WTC11 (cell line): ENCODE measurements around the gene PCDHGA9. TPM values are rescaled to one million over a fixed set of nuclear protein-coding genes. Genes with fewer than 3 reads are reported as not detected.

Experiments
- ATAC-seq: fragments of 200-7000 bp; cut with Tn5 transposase; 2 replicates; pipeline ENCODE4 v1.10.0; 2021; ENCODE audit warnings: mild to moderate bottlenecking, moderate library complexity
- CTCF ChIA-PET: fragments of 300-600 bp; sonication (Branson Sonifier 250); formaldehyde crosslinking; loops from one replicate; lab custom pipeline; 2021; ENCODE audit warnings: antibody characterized with exemption; lab: Charles Lee
- POLR2A ChIA-PET: fragments of 350-600 bp; sonication (Branson Sonifier 250); formaldehyde crosslinking; loops from one replicate; lab custom pipeline; 2021; ENCODE audit warnings: antibody characterized with exemption; lab: Charles Lee
- DNase-seq: peaks from one replicate; pipeline ENCODE4 v3.0.0; 2021; ENCODE audit warnings: low spot score
- H3K27ac Mint-ChIP-seq: 2 replicates; pipeline ENCODE4 v1.8.0; 2021; ENCODE audit warnings: mixed read lengths
- H3K27me3 Mint-ChIP-seq: 2 replicates; pipeline ENCODE4 v1.8.0; 2021; ENCODE audit warnings: low read depth, mild to moderate bottlenecking, moderate library complexity, mixed read lengths
- H3K36me3 Mint-ChIP-seq: 2 replicates; pipeline ENCODE4 v1.8.0; 2021; ENCODE audit warnings: mixed read lengths
- H3K4me1 Mint-ChIP-seq: 2 replicates; pipeline ENCODE4 v1.8.0; 2022; ENCODE audit warnings: mixed read lengths
- H3K4me3 Mint-ChIP-seq: 2 replicates; pipeline ENCODE4 v1.8.0; 2021; ENCODE audit warnings: mild to moderate bottlenecking, moderate library complexity, mixed read lengths
- H3K9me3 Mint-ChIP-seq: 2 replicates; pipeline ENCODE4 v1.8.0; 2021; ENCODE audit warnings: mixed read lengths
- ATF1 ChIP-seq: sonication (generic); formaldehyde crosslinking; IDR thresholded peaks from 2 replicates; pipeline ENCODE4 v1.8.1; 2023; ENCODE audit warnings: mild to moderate bottlenecking, moderate library complexity, missing genetic modification reagents
- CBFB ChIP-seq: sonication (generic); formaldehyde crosslinking; IDR thresholded peaks from 2 replicates; pipeline ENCODE4 v1.8.1; 2022; ENCODE audit warnings: mild to moderate bottlenecking, low read depth, missing genetic modification reagents
- CREM ChIP-seq: sonication (generic); formaldehyde crosslinking; IDR thresholded peaks from 2 replicates; pipeline ENCODE4 v1.8.1; 2022; ENCODE audit warnings: mild to moderate bottlenecking, missing genetic modification reagents, moderate library complexity
- E2F5 ChIP-seq: sonication (generic); formaldehyde crosslinking; IDR thresholded peaks from 2 replicates; pipeline ENCODE4 v1.8.1; 2022; ENCODE audit warnings: mild to moderate bottlenecking, moderate library complexity, missing genetic modification reagents
- ERG ChIP-seq: fragments of 250-450 bp; sonication (Bioruptor Pico); IDR thresholded peaks from 2 replicates; pipeline ENCODE4 v1.8.0; 2021; ENCODE audit warnings: mild to moderate bottlenecking
- FOXK1 ChIP-seq: sonication (generic); formaldehyde crosslinking; IDR thresholded peaks from 2 replicates; pipeline ENCODE4 v1.8.0; 2022; ENCODE audit warnings: mild to moderate bottlenecking, moderate library complexity, missing genetic modification reagents
- IRF2 ChIP-seq: sonication (generic); formaldehyde crosslinking; IDR thresholded peaks from 2 replicates; pipeline ENCODE4 v1.8.0; 2022; ENCODE audit warnings: low read depth, missing genetic modification reagents, borderline replicate concordance
- NR1H2 ChIP-seq: sonication (generic); formaldehyde crosslinking; IDR thresholded peaks from 2 replicates; pipeline ENCODE4 v1.9.0; 2021; ENCODE audit warnings: mild to moderate bottlenecking, moderate library complexity, missing genetic modification reagents
- NR3C1 ChIP-seq: sonication (generic); formaldehyde crosslinking; conservative IDR thresholded peaks from 2 replicates; pipeline ENCODE4 v1.8.1; 2023; ENCODE audit warnings: low read depth, mild to moderate bottlenecking, missing genetic modification reagents
- SMAD4 ChIP-seq: sonication (generic); formaldehyde crosslinking; IDR thresholded peaks from 2 replicates; pipeline ENCODE4 v1.8.0; 2022; ENCODE audit warnings: mild to moderate bottlenecking, missing genetic modification reagents
- USF1 ChIP-seq: sonication (generic); formaldehyde crosslinking; IDR thresholded peaks from 2 replicates; pipeline ENCODE4 v1.8.0; 2022; ENCODE audit warnings: mild to moderate bottlenecking, missing genetic modification reagents
- ZNF317 ChIP-seq: sonication (generic); formaldehyde crosslinking; IDR thresholded peaks from 2 replicates; pipeline ENCODE4 v1.8.1; 2023; ENCODE audit warnings: low read depth, mild to moderate bottlenecking, moderate library complexity, missing genetic modification reagents, borderline replicate concordance
- total RNA-seq: library from RNA; stranded (reverse); gene quantifications from 3 replicates; pipeline ENCODE4 v1.2.3, GENCODE V29; 2021

Gene PCDHGA9
- total RNA-seq, 1 experiment from 2014 or later, result 2.9 TPM

- no peak overlapping the region for H3K4me3 Mint-ChIP-seq
- no peak for DNase-seq
- H3K9me3 Mint-ChIP-seq, result peaks cover 64% of the 10 kb centered on the region
- H3K4me1 Mint-ChIP-seq, result peaks cover 27% of the 10 kb centered on the region
- ChIA-PET POLR2A (no interaction called here), CTCF (interaction anchor here (0.7 to 1.6 kb wide), 24 partner anchors 9 to 207 kb away, joined by 3 to 16 read pairs (median 5); partner anchors contain the start of genes PCDHB14, PCDHB15, PCDHB16 and PCDHGA1)
- no peak for ATAC-seq
- peaks cover 18% of the 10 kb centered on the region for H3K27me3 Mint-ChIP-seq
- H3K27ac Mint-ChIP-seq, result no peak overlapping the region
- peaks cover 68% of the 10 kb centered on the region for H3K36me3 Mint-ChIP-seq
- no peak for TF ChIP-seq FOXK1
- TF ChIP-seq USF1 (CRISPR knock-in tag), result no peak
- TF ChIP-seq ZNF317 (CRISPR knock-in tag), result no peak
- TF ChIP-seq ATF1 (CRISPR knock-in tag), result no peak
- no peak for TF ChIP-seq CBFB
- no peak for TF ChIP-seq NR1H2
- TF ChIP-seq NR3C1 (CRISPR knock-in tag), result no peak
- TF ChIP-seq, all 79 proteins: peak for 0
These were observed 41.9 kb upstream of the PCDHGA9 start for GRCh38 chr5:141360685-141361084.

- Mint-ChIP-seq H3K27ac (no peak overlapping the region), H3K4me3 (peak overlapping the region; percentile 2; the same call in 1 of the 2 replicates), H3K27me3 (peaks cover 21% of the 10 kb centered on the region), H3K9me3 (peaks cover 60% of the 10 kb centered on the region), H3K4me1 (peaks cover 27% of the 10 kb centered on the region), H3K36me3 (peaks cover 65% of the 10 kb centered on the region)
- DNase-seq, result no peak
- CTCF ChIA-PET, result interaction anchor here (0.8 to 1.3 kb wide), 5 partner anchors 25 to 201 kb away, joined by 3 to 5 read pairs (median 3); partner anchors contain the start of genes PCDHB14, PCDHB15 and PCDHGB4
- POLR2A ChIA-PET, result no interaction called here
- TF ChIP-seq E2F5 (CRISPR knock-in tag), result no peak
- TF ChIP-seq CREM (CRISPR knock-in tag), result no peak
- ATAC-seq, result no peak
These were observed 39.9 kb upstream of the PCDHGA9 start for GRCh38 chr5:141362719-141363118.

- Mint-ChIP-seq H3K4me3 (peak within 1 kb of the TSS; percentile 2; the same call in 1 of the 2 replicates), H3K4me1 (peaks cover 27% of the 10 kb centered on the region)
- no peak for ATAC-seq
- CTCF ChIA-PET, result interaction anchor here (0.5 to 2.1 kb wide), 17 partner anchors 10 to 203 kb away, joined by 3 to 11 read pairs (median 4); partner anchors contain the start of genes PCDHB10, PCDHB11, PCDHB14 and PCDHB15
- TF ChIP-seq ERG (CRISPR knock-in tag) (no peak), IRF2 (CRISPR knock-in tag) (no peak)
- TF ChIP-seq, all 79 proteins: peak for 0
- H3K27me3 Mint-ChIP-seq, result peaks cover 21% of the 10 kb centered on the region
- POLR2A ChIA-PET, result no interaction called here
- H3K9me3 Mint-ChIP-seq, result peaks cover 60% of the 10 kb centered on the region
- H3K36me3 Mint-ChIP-seq, result peaks cover 65% of the 10 kb centered on the region
- no peak for DNase-seq
- no peak within 1 kb of the TSS for H3K27ac Mint-ChIP-seq
These were observed 38.5 kb upstream of the PCDHGA9 start, which contains the start of gene PCDHGA5 for GRCh38 chr5:141363952-141364660. PCDHGA5 (plus strand) TSS chr5:141364162; CDS start chr5:141364331, 169 bp downstream.

- H3K27me3 Mint-ChIP-seq, result peaks cover 14% of the 10 kb centered on the region
- peak; percentile 30; the same call in 1 of the 2 replicates for TF ChIP-seq SMAD4 (CRISPR knock-in tag)
- no peak for TF ChIP-seq ERG (CRISPR knock-in tag)
- TF ChIP-seq, all 79 proteins: peak for 1
- ChIA-PET CTCF (no interaction called here), POLR2A (no interaction called here)
- no peak overlapping the region for H3K4me3 Mint-ChIP-seq
- ATAC-seq (no peak), DNase-seq (no peak)
- H3K9me3 Mint-ChIP-seq, result peaks cover 57% of the 10 kb centered on the region
- peaks cover 24% of the 10 kb centered on the region for H3K4me1 Mint-ChIP-seq
- peaks cover 63% of the 10 kb centered on the region for H3K36me3 Mint-ChIP-seq
- no peak overlapping the region for H3K27ac Mint-ChIP-seq
These were observed 36.3 kb upstream of the PCDHGA9 start for GRCh38 chr5:141366016-141366896.
